Spleen (tissue), 11 donors: ENCODE measurements around the gene SLC44A1. TPM values are rescaled to one million over a fixed set of nuclear protein-coding genes. Genes with fewer than 3 reads are reported as not detected.

Source experiments
- DNase-seq: peaks from one replicate; pipeline ENCODE4 v3.0.0-alpha.2; 2020
- H3K27ac ChIP-seq, 8 donors: fragments of 200-600 bp; sonication (generic) in 7 of 8; 1 replicate in 4 of 8; 2 replicates in 4 of 8; pipeline versions ENCODE4 v1.5.0 to v1.8.0; 2016 to 2021; ENCODE audit warnings: inconsistent platforms in 4 of 8, mild to moderate bottlenecking in 4 of 8, moderate library complexity in 1 of 8
- H3K27me3 ChIP-seq, 7 donors: fragments of 200-600 bp; sonication (generic) in 6 of 7; replicated peaks in 1 of 7; 1 replicate in 4 of 7; 2 replicates in 3 of 7; pipeline versions ENCODE4 v1.5.0 to v1.8.0; 2016 to 2021; ENCODE audit warnings: inconsistent platforms in 3 of 7, mild to moderate bottlenecking in 1 of 7
- H3K36me3 ChIP-seq, 6 donors: fragments of 200-600 bp; sonication (generic) in 5 of 6; 1 replicate in 4 of 6; 2 replicates in 2 of 6; pipeline versions ENCODE4 v1.5.0 to v1.8.0; 2016 to 2021; ENCODE audit warnings: inconsistent platforms in 2 of 6
- H3K4me1 ChIP-seq, 6 donors: fragments of 200-600 bp; sonication (generic) in 5 of 6; 1 replicate in 3 of 6; 2 replicates in 3 of 6; pipeline versions ENCODE4 v1.5.0 to v1.8.0; 2016 to 2021; ENCODE audit warnings: inconsistent platforms in 3 of 6
- H3K4me3 ChIP-seq, 8 donors: fragments of 200-600 bp; sonication (generic) in 7 of 8; 1 replicate in 4 of 8; 2 replicates in 4 of 8; pipeline versions ENCODE4 v1.5.0 to v1.8.0; 2016 to 2021; ENCODE audit warnings: inconsistent platforms in 4 of 8, mild to moderate bottlenecking in 4 of 8, moderate library complexity in 2 of 8
- H3K9me3 ChIP-seq, 8 donors: fragments of 200-600 bp; sonication (generic) in 7 of 8; 1 replicate in 4 of 8; 2 replicates in 4 of 8; pipeline versions ENCODE4 v1.5.0 to v1.8.0; 2016 to 2021; ENCODE audit warnings: inconsistent platforms in 4 of 8
- CTCF ChIP-seq, 11 experiments: fragments of 200-600 bp in 7 of 11; fragments of 450-650 bp in 4 of 11; sonication (generic) in 4 of 11; IDR thresholded peaks in 8 of 11; conservative IDR thresholded peaks in 3 of 11; 1 replicate in 7 of 11; 2 replicates in 4 of 11; pipeline versions ENCODE4 v1.4.0 to v1.8.0; 2016 to 2021; ENCODE audit warnings: antibody characterized with exemption in 11 of 11, inconsistent platforms in 4 of 11, mild to moderate bottlenecking in 1 of 11
- POLR2A ChIP-seq, 3 donors: fragments of 450-650 bp; IDR thresholded peaks; one replicate each; pipeline ENCODE4 v1.5.1; 2017; ENCODE audit warnings: antibody characterized with exemption in 3 of 3, mild to moderate bottlenecking in 1 of 3
- POLR2AphosphoS5 ChIP-seq, 3 donors: sonication (generic); formaldehyde crosslinking; IDR thresholded peaks; one replicate each; pipeline ENCODE4 v1.5.1; 2017; ENCODE audit warnings: antibody characterized with exemption in 3 of 3
- WGBS, 5 donors: extraction: QIAGEN DNeasy Blood & Tissue Kit in 3 of 5; methylation state at CpG; one replicate each; pipeline versions ENCODE4 v1.1.5 to v1.1.7; 2013 to 2018; 5-methylcytosine and 5-hydroxymethylcytosine counted together
- intact Hi-C: fragments of 100-400 bp; cut with DNase I; formaldehyde crosslinking; loops from one replicate; pipeline ENCODE4 v1.15.0; 2023; ENCODE audit warnings: low total_unique reads
- polyA plus RNA-seq, 3 donors: library from polyadenylated mRNA; stranded (reverse); fragments of 200-250 nt; gene quantifications; one replicate each; pipeline ENCODE4 v1.2.1, GENCODE V29; 2013
- total RNA-seq, 7 donors: library from RNA; depleted of rRNA in 3 of 7; stranded (reverse); fragments of >200 nt in 3 of 7; fragmentation: NEBNext Ultra II Directional in 4 of 7; extraction: Animal tissue kit (Norgen Biotek cat#: 25700) in 4 of 7; gene quantifications; one replicate each; pipeline versions ENCODE4 v1.1.0 to v1.2.1, GENCODE V29; 2016 to 2021
- donor health status: healthy with polysubstance abuse.
- donor health status: DM: no; HTN: no; CAD: no; lungs with moderate emphysema.
- donor health status: DM: no; HTN: no; CAD: no.
- donor health status: Bipolar disorder and iron deficiency.
- donor health status: healthy.
- donor health status: DM: no; HTN: no; CAD: no.
- donor health status: DM: yes; HTN: yes; CAD: no.

Gene SLC44A1
- total and polyA plus RNA-seq, 10 donors, result 3.1 to 27.5 (median 21.9) TPM

- no peak for DNase-seq
- Histone ChIP-seq H3K9me3 (no peaks in the 10 kb centered on the region), H3K36me3 (no peaks in the 10 kb centered on the region), H3K27ac (no peak overlapping the region), H3K4me1 (peaks cover 0 to 11% (median 0%) of the 10 kb centered on the region in 6 donors), H3K27me3 (no peaks in the 10 kb centered on the region), H3K4me3 (no peak overlapping the region)
- 89 to 95% (median 92%) methylated on average over 4 of the region's 4 CpGs for WGBS, 5 donors
- no peak for TF ChIP-seq POLR2AphosphoS5 (IDR thresholded peaks at IDR 0.05)
- TF ChIP-seq POLR2A (IDR thresholded peaks at IDR 0.05), result no peak
- TF ChIP-seq CTCF (IDR thresholded peaks at IDR 0.05 in 8 of 11, conservative IDR thresholded peaks at IDR 0.05 in 3 of 11), result no peak
- intact Hi-C loops, result no loop called here
These were observed 41.6 kb downstream of the SLC44A1 start for GRCh38 chr9:105286098-105286497.

DNA sequence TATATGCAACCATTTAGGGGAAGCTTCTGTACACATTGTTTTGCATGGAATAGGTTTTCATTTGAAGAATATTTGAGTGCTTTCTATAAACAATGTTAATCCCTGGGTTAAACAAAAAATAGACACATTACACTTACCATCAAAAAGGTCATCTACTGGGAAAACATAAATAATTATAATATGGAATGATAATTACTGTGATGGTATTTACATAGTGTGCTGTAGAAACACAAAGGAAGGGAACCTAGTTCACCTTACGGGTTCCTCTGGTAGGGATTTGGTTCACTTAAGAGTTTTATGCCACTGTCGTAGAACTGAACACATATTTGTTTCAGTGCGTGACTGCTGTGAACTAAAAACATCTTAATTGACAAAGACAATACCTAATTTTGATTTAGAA lies 44.9 kb downstream of the SLC44A1 start:
- no peaks in the 10 kb centered on the region for H3K9me3 ChIP-seq
- WGBS, 5 donors, result 95 to 99% (median 97%) methylated on average over 3 of the region's 3 CpGs
- intact Hi-C loops, result no loop called here

GRCh38 chr9:105290418-105290817 lies 46.0 kb downstream of the SLC44A1 start:
- TF ChIP-seq POLR2AphosphoS5 (IDR thresholded peaks at IDR 0.05), result no peak
- TF ChIP-seq POLR2A (IDR thresholded peaks at IDR 0.05), result no peak
- TF ChIP-seq CTCF (IDR thresholded peaks at IDR 0.05 in 8 of 11, conservative IDR thresholded peaks at IDR 0.05 in 3 of 11), result no peak
- DNase-seq, result no peak
- Histone ChIP-seq H3K36me3 (no peaks in the 10 kb centered on the region), H3K4me3 (no peak overlapping the region), H3K9me3 (no peaks in the 10 kb centered on the region), H3K27ac (no peak overlapping the region), H3K4me1 (peaks cover 0 to 17% (median 0%) of the 10 kb centered on the region in 6 donors), H3K27me3 (no peaks in the 10 kb centered on the region)
- WGBS, 5 donors, result 38 to 78% (median 52%) methylated on average over 1 of the region's 1 CpG
- intact Hi-C loops, result no loop called here

More for the DNA sequence above, 44.9 kb downstream of the SLC44A1 start:
- no peak for TF ChIP-seq POLR2AphosphoS5 (IDR thresholded peaks at IDR 0.05)
- no peak for TF ChIP-seq POLR2A (IDR thresholded peaks at IDR 0.05)
- TF ChIP-seq CTCF (IDR thresholded peaks at IDR 0.05 in 8 of 11, conservative IDR thresholded peaks at IDR 0.05 in 3 of 11), result no peak
- Histone ChIP-seq H3K36me3 (no peaks in the 10 kb centered on the region), H3K4me3 (no peak overlapping the region), H3K27me3 (no peaks in the 10 kb centered on the region), H3K4me1 (peaks cover 0 to 17% (median 0%) of the 10 kb centered on the region in 6 donors), H3K27ac (no peak overlapping the region)
- DNase-seq, result no peak

GRCh38 chr9:105290954-105291353 lies 46.5 kb downstream of the SLC44A1 start:
- H3K9me3 ChIP-seq, result no peaks in the 10 kb centered on the region
- WGBS, 5 donors, result 93 to 100% (median 97%) methylated on average over 1 of the region's 1 CpG
- H3K4me1 ChIP-seq, result peaks cover 0 to 17% (median 0%) of the 10 kb centered on the region in 6 donors
- DNase-seq, result no peak
- H3K36me3 ChIP-seq, result no peaks in the 10 kb centered on the region
- TF ChIP-seq POLR2A (IDR thresholded peaks at IDR 0.05), result no peak
- no peak for TF ChIP-seq CTCF (IDR thresholded peaks at IDR 0.05 in 8 of 11, conservative IDR thresholded peaks at IDR 0.05 in 3 of 11)
- TF ChIP-seq POLR2AphosphoS5 (IDR thresholded peaks at IDR 0.05), result no peak
- intact Hi-C loops, result no loop called here
- H3K27me3 ChIP-seq, result no peaks in the 10 kb centered on the region
- H3K4me3 ChIP-seq, result no peak overlapping the region
- H3K27ac ChIP-seq, result peak overlapping the region in 1 of 8 donors; percentile 2
